RWPE1 (cell line): Measurements from ENCODE around the gene ZNF816.
"Not testable (repeated sequence)": the region's sequence is repeated elsewhere in the genome, so short reads cannot be mapped to it uniquely, and the experiment has no call there.

Experiments
- CTCF ChIA-PET: fragments of 350-600 bp; sonication (Branson Sonifier 250); formaldehyde crosslinking; extraction: SDS; loops from one replicate; lab custom pipeline; 2021; lab: Yijun Ruan, JAX
- POLR2A ChIA-PET: fragments of 400-600 bp; formaldehyde crosslinking; extraction: SDS; loops from one replicate; lab custom pipeline; 2020; ENCODE audit warnings: antibody characterized with exemption; ENCODE audit not compliant: low non-redundant PET; lab: Yijun Ruan, JAX
- DNase-seq: peaks from one replicate; pipeline ENCODE4 v3.0.0; 2012; ENCODE audit warnings: low spot score
- H3K27ac ChIP-seq: fragments of 450-650 bp; 2 replicates; pipeline ENCODE4 v1.5.1; 2017
- TF ChIP-seq, protein P1 (sequence below): fragments of 450-650 bp; conservative IDR thresholded peaks from 2 replicates; pipeline ENCODE4 v1.5.1; 2017; ENCODE audit warnings: low read depth, mild to moderate bottlenecking

The ZNF816 gene

GRCh38 chr19:52910648-52911047 lies 52.0 kb downstream of the ZNF816 start:
- TF ChIP-seq, protein P1, sequence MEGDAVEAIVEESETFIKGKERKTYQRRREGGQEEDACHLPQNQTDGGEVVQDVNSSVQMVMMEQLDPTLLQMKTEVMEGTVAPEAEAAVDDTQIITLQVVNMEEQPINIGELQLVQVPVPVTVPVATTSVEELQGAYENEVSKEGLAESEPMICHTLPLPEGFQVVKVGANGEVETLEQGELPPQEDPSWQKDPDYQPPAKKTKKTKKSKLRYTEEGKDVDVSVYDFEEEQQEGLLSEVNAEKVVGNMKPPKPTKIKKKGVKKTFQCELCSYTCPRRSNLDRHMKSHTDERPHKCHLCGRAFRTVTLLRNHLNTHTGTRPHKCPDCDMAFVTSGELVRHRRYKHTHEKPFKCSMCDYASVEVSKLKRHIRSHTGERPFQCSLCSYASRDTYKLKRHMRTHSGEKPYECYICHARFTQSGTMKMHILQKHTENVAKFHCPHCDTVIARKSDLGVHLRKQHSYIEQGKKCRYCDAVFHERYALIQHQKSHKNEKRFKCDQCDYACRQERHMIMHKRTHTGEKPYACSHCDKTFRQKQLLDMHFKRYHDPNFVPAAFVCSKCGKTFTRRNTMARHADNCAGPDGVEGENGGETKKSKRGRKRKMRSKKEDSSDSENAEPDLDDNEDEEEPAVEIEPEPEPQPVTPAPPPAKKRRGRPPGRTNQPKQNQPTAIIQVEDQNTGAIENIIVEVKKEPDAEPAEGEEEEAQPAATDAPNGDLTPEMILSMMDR = no peak
- H3K27ac ChIP-seq = no peak overlapping the region
- DNase-seq = no peak
- POLR2A ChIA-PET = no interaction called here
- CTCF ChIA-PET = no interaction called here

- H3K27ac ChIP-seq, POLR2A ChIA-PET, CTCF ChIA-PET, DNase-seq: not testable (repeated sequence)
Observed at GRCh38 chr19:52904052-52904780, 58.5 kb downstream of the ZNF816 start.

DNA sequence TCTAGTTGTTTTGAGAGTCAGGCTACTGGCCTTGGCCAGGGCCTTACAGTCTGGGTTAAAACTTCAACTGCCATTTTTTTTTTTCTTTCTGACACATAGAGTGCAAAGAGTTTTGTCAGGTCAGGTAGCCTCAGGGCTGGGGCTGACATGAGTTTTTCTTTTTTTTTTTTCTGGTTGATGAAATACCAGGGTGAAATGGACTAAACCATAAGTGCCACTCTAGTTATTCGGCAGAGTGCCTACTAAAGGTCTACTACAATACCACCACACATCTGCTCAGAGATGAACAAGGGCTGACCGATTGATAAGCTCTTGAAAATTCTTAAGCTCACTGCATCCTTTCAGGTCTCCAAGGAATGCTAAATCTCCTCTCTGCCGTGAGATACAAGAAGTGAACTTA lies 60.8 kb downstream of the ZNF816 start:
- H3K27ac ChIP-seq = no peak overlapping the region
- POLR2A ChIA-PET = no interaction called here
- DNase-seq = no peak
- CTCF ChIA-PET = interaction anchor here (0.6 kb wide), 1 partner anchor 37 kb away, joined by 5 read pairs; no protein-coding TSS in a partner anchor
- TF ChIP-seq, protein P1 = no peak
